ENCODE results near the gene RPL39L.
"Not testable (repeated sequence)": the region's sequence is repeated elsewhere in the genome, so short reads cannot be mapped to it uniquely, and the experiment has no call there.

The RPL39L gene

GRCh38 chr3:187136936-187137335 lies 2.4 kb downstream of the RPL39L start:
- peak; percentile 15 for DNase-seq (ENCODE audit: low read depth)
- no peaks in the 10 kb centered on the region for H3K9me3 ChIP-seq (ENCODE audit: control insufficient read depth, low read length)
- no peaks in the 10 kb centered on the region for H3K27me3 ChIP-seq (replicated peaks; ENCODE audit: control insufficient read depth, insufficient read depth, low read length)
- H3K4me3 ChIP-seq (ENCODE audit: low read length), result no peak overlapping the region
- H3K9ac ChIP-seq (ENCODE audit: low read length), result no peak overlapping the region
- peaks cover 4% of the 10 kb centered on the region for H3K4me1 ChIP-seq (ENCODE audit: control insufficient read depth, insufficient read depth, low read length)
- no peaks in the 10 kb centered on the region for H3K36me3 ChIP-seq (ENCODE audit: control insufficient read depth, insufficient read depth, low read length, severe bottlenecking)

- Histone ChIP-seq H3K4me1 (ENCODE audit: control insufficient read depth, insufficient read depth, low read length) (peaks cover 4% of the 10 kb centered on the region), H3K4me3 (ENCODE audit: low read length) (no peak overlapping the region), H3K27me3 (replicated peaks; ENCODE audit: control insufficient read depth, insufficient read depth, low read length) (no peaks in the 10 kb centered on the region), H3K9me3 (ENCODE audit: control insufficient read depth, low read length) (no peaks in the 10 kb centered on the region), H3K9ac (ENCODE audit: low read length) (no peak overlapping the region), H3K36me3 (ENCODE audit: control insufficient read depth, insufficient read depth, low read length, severe bottlenecking) (no peaks in the 10 kb centered on the region)
- DNase-seq (ENCODE audit: low read depth), result no peak
Observed at GRCh38 chr3:187136337-187136736, 3.0 kb downstream of the RPL39L start.

GRCh38 chr3:187135172-187135690 lies 4.1 kb downstream of the RPL39L start:
- H3K9ac ChIP-seq (ENCODE audit: low read length); H3K36me3 ChIP-seq (ENCODE audit: control insufficient read depth, insufficient read depth, low read length, severe bottlenecking); H3K4me1 ChIP-seq (ENCODE audit: control insufficient read depth, insufficient read depth, low read length); H3K27me3 ChIP-seq (replicated peaks; ENCODE audit: control insufficient read depth, insufficient read depth, low read length); H3K9me3 ChIP-seq (ENCODE audit: control insufficient read depth, low read length); DNase-seq (ENCODE audit: low read depth); H3K4me3 ChIP-seq (ENCODE audit: low read length): not testable (repeated sequence)

GRCh38 chr3:187133181-187133580 lies 6.1 kb downstream of the RPL39L start:
- H3K4me3 ChIP-seq (ENCODE audit: low read length); H3K27me3 ChIP-seq (replicated peaks; ENCODE audit: control insufficient read depth, insufficient read depth, low read length); H3K9ac ChIP-seq (ENCODE audit: low read length); H3K9me3 ChIP-seq (ENCODE audit: control insufficient read depth, low read length); DNase-seq (ENCODE audit: low read depth); H3K4me1 ChIP-seq (ENCODE audit: control insufficient read depth, insufficient read depth, low read length); H3K36me3 ChIP-seq (ENCODE audit: control insufficient read depth, insufficient read depth, low read length, severe bottlenecking): not testable (repeated sequence)

GRCh38 chr3:187132666-187133065 lies 6.6 kb downstream of the RPL39L start:
- no peaks in the 10 kb centered on the region for H3K36me3 ChIP-seq (ENCODE audit: control insufficient read depth, insufficient read depth, low read length, severe bottlenecking)
- no peak overlapping the region for H3K4me3 ChIP-seq (ENCODE audit: low read length)
- H3K9me3 ChIP-seq (ENCODE audit: control insufficient read depth, low read length), result no peaks in the 10 kb centered on the region
- no peaks in the 10 kb centered on the region for H3K4me1 ChIP-seq (ENCODE audit: control insufficient read depth, insufficient read depth, low read length)
- H3K27me3 ChIP-seq (replicated peaks; ENCODE audit: control insufficient read depth, insufficient read depth, low read length), result no peaks in the 10 kb centered on the region
- H3K9ac ChIP-seq (ENCODE audit: low read length), result no peak overlapping the region
- no peak for DNase-seq (ENCODE audit: low read depth)

- Histone ChIP-seq H3K9me3 (ENCODE audit: control insufficient read depth, low read length) (no peaks in the 10 kb centered on the region), H3K36me3 (ENCODE audit: control insufficient read depth, insufficient read depth, low read length, severe bottlenecking) (no peaks in the 10 kb centered on the region)
- no peak for DNase-seq (ENCODE audit: low read depth)
Observed at GRCh38 chr3:187131981-187132380, 7.3 kb downstream of the RPL39L start.

GRCh38 chr3:187130346-187131066 lies 8.8 kb downstream of the RPL39L start:
- Histone ChIP-seq H3K36me3 (ENCODE audit: control insufficient read depth, insufficient read depth, low read length, severe bottlenecking) (no peaks in the 10 kb centered on the region), H3K9me3 (ENCODE audit: control insufficient read depth, low read length) (no peaks in the 10 kb centered on the region), H3K4me3 (ENCODE audit: low read length) (no peak overlapping the region), H3K9ac (ENCODE audit: low read length) (no peak overlapping the region), H3K27me3 (replicated peaks; ENCODE audit: control insufficient read depth, insufficient read depth, low read length) (no peaks in the 10 kb centered on the region), H3K4me1 (ENCODE audit: control insufficient read depth, insufficient read depth, low read length) (no peaks in the 10 kb centered on the region)
- DNase-seq (ENCODE audit: low read depth), result peak; percentile 43

More at GRCh38 chr3:187131981-187132380, 7.3 kb downstream of the RPL39L start:
- Histone ChIP-seq H3K4me3 (ENCODE audit: low read length) (no peak overlapping the region), H3K9ac (ENCODE audit: low read length) (no peak overlapping the region), H3K4me1 (ENCODE audit: control insufficient read depth, insufficient read depth, low read length) (no peaks in the 10 kb centered on the region), H3K27me3 (replicated peaks; ENCODE audit: control insufficient read depth, insufficient read depth, low read length) (no peaks in the 10 kb centered on the region)

GRCh38 chr3:187125319-187126031 lies 13.8 kb downstream of the RPL39L start:
- Histone ChIP-seq H3K9me3 (ENCODE audit: control insufficient read depth, low read length) (no peaks in the 10 kb centered on the region), H3K9ac (ENCODE audit: low read length) (no peak overlapping the region), H3K36me3 (ENCODE audit: control insufficient read depth, insufficient read depth, low read length, severe bottlenecking) (no peaks in the 10 kb centered on the region), H3K4me3 (ENCODE audit: low read length) (no peak overlapping the region), H3K4me1 (ENCODE audit: control insufficient read depth, insufficient read depth, low read length) (no peaks in the 10 kb centered on the region), H3K27me3 (replicated peaks; ENCODE audit: control insufficient read depth, insufficient read depth, low read length) (no peaks in the 10 kb centered on the region)
- DNase-seq (ENCODE audit: low read depth), result no peak

- Histone ChIP-seq H3K4me1 (ENCODE audit: control insufficient read depth, insufficient read depth, low read length) (no peaks in the 10 kb centered on the region), H3K9me3 (ENCODE audit: control insufficient read depth, low read length) (no peaks in the 10 kb centered on the region), H3K9ac (ENCODE audit: low read length) (no peak overlapping the region), H3K27me3 (replicated peaks; ENCODE audit: control insufficient read depth, insufficient read depth, low read length) (no peaks in the 10 kb centered on the region), H3K36me3 (ENCODE audit: control insufficient read depth, insufficient read depth, low read length, severe bottlenecking) (no peaks in the 10 kb centered on the region), H3K4me3 (ENCODE audit: low read length) (no peak overlapping the region)
- no peak for DNase-seq (ENCODE audit: low read depth)
Observed at GRCh38 chr3:187122261-187122660, 17.0 kb downstream of the RPL39L start.

GRCh38 chr3:187120326-187120725 lies 19.0 kb downstream of the RPL39L start:
- H3K9ac ChIP-seq (ENCODE audit: low read length), result no peak overlapping the region
- DNase-seq (ENCODE audit: low read depth), result no peak
- H3K4me3 ChIP-seq (ENCODE audit: low read length), result no peak overlapping the region
- H3K4me1 ChIP-seq (ENCODE audit: control insufficient read depth, insufficient read depth, low read length), result no peaks in the 10 kb centered on the region
- H3K27me3 ChIP-seq (replicated peaks; ENCODE audit: control insufficient read depth, insufficient read depth, low read length), result no peaks in the 10 kb centered on the region
- H3K9me3 ChIP-seq (ENCODE audit: control insufficient read depth, low read length), result no peaks in the 10 kb centered on the region
- no peaks in the 10 kb centered on the region for H3K36me3 ChIP-seq (ENCODE audit: control insufficient read depth, insufficient read depth, low read length, severe bottlenecking)

- H3K36me3 ChIP-seq (ENCODE audit: control insufficient read depth, insufficient read depth, low read length, severe bottlenecking), result no peaks in the 10 kb centered on the region
- no peak for DNase-seq (ENCODE audit: low read depth)
- no peak overlapping the region for H3K4me3 ChIP-seq (ENCODE audit: low read length)
- no peaks in the 10 kb centered on the region for H3K27me3 ChIP-seq (replicated peaks; ENCODE audit: control insufficient read depth, insufficient read depth, low read length)
- no peaks in the 10 kb centered on the region for H3K9me3 ChIP-seq (ENCODE audit: control insufficient read depth, low read length)
- no peaks in the 10 kb centered on the region for H3K4me1 ChIP-seq (ENCODE audit: control insufficient read depth, insufficient read depth, low read length)
- no peak overlapping the region for H3K9ac ChIP-seq (ENCODE audit: low read length)
Observed at GRCh38 chr3:187114511-187114910, 24.8 kb downstream of the RPL39L start.
